NT2/D1 (cell line): ENCODE results near the gene PCSK1.

Experiments
- SUZ12 ChIP-seq: IDR thresholded peaks from 2 replicates; pipeline ENCODE4 v1.6.1; 2011; ENCODE audit not compliant: insufficient read length, insufficient read depth; ENCODE audit errors: extremely low read depth
- YY1 ChIP-seq: IDR thresholded peaks from 2 replicates; pipeline ENCODE4 v1.6.1; 2011; ENCODE audit not compliant: insufficient read length, insufficient read depth
- ZNF274 ChIP-seq: IDR thresholded peaks from 2 replicates; pipeline ENCODE4 v1.6.1; 2011; ENCODE audit warnings: mild to moderate bottlenecking, low read depth, low read length

DNA sequence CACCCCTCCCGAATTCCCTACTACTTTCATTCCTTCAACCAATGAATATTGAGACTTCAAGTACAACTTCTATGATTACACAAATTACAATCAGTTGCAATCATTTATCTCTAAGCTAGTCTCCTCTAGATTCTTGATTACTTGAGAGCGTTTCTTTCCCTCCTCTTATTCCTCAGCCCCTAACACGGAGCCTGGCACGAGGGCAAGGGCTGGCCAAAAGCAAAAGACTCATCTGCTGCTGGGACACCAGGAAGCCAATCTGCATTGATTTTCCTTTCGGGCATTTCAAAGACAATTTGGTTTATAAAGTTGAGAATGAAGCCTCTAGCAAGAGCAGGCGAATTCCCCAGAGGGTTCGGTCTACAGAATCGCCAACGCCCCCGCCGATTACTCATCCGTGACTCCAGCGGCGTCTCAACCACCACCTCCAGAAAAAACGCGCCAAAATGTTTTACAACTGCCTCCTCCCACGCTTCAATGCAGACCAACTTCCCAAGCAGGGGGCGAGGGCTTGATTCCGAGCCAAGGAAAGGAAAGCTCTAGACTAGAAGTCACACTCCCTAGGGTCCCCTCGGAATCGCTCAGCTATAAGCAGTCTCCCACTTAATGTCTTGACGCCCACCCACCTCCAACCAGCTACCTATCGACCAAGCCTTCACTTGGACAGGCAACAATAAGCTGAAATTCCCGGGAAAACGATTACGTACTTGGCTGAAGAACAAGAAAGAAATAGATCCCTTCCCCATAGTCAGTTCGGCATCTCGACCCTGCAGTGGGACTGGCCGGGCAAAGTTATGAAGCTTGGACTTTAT, 1.5 kb downstream of the PCSK1 start:
- no peak for TF ChIP-seq YY1
- no peak for TF ChIP-seq SUZ12
- no peak for TF ChIP-seq ZNF274
